Epithelial cell of proximal tubule (primary cell): ENCODE measurements around the gene BPIFA1. TPM values are rescaled to one million over a fixed set of nuclear protein-coding genes. Genes with fewer than 3 reads are reported as not detected.

Source experiments
- DNase-seq: peaks from one replicate; pipeline ENCODE4 v3.0.0-alpha.2; 2011; ENCODE audit warnings: low read depth
- H3K4me3 ChIP-seq: 2 replicates; pipeline ENCODE4 v1.5.1; 2011; ENCODE audit warnings: low read depth, mild to moderate bottlenecking, low read length
- CTCF ChIP-seq: conservative IDR thresholded peaks from 2 replicates; pipeline ENCODE4 v1.5.1; 2012; ENCODE audit warnings: low read depth, mild to moderate bottlenecking, low read length
- total RNA-seq: library from RNA; depleted of rRNA; stranded (reverse); fragments of >200 nt; gene quantifications from 2 replicates; pipeline ENCODE4 v1.2.3, GENCODE V29; 2015

BPIFA1 gene
- total RNA-seq, 1 donor from 2014 or later: not detected

GRCh38 chr20:33229843-33230242 lies 6.0 kb upstream of the BPIFA1 start:
- TF ChIP-seq CTCF: no peak
- no peak overlapping the region for H3K4me3 ChIP-seq
- DNase-seq: no peak

- TF ChIP-seq CTCF: no peak
- H3K4me3 ChIP-seq: no peak overlapping the region
- DNase-seq: no peak
These were observed 4.6 kb upstream of the BPIFA1 start for GRCh38 chr20:33231237-33231636.

GRCh38 chr20:33232486-33233072 lies 3.2 kb upstream of the BPIFA1 start:
- H3K4me3 ChIP-seq: no peak overlapping the region
- no peak for TF ChIP-seq CTCF
- no peak for DNase-seq

GRCh38 chr20:33233129-33233774 lies 2.5 kb upstream of the BPIFA1 start:
- no peak overlapping the region for H3K4me3 ChIP-seq
- TF ChIP-seq CTCF: no peak
- DNase-seq: no peak

GRCh38 chr20:33234050-33234449 lies 1.7 kb upstream of the BPIFA1 start:
- no peak for TF ChIP-seq CTCF

GRCh38 chr20:33236351-33236750 lies 555 bp downstream of the BPIFA1 start:
- H3K4me3 ChIP-seq: no peak overlapping the region
- no peak for DNase-seq
- no peak for TF ChIP-seq CTCF

More at GRCh38 chr20:33234050-33234449, 1.7 kb upstream of the BPIFA1 start:
- no peak for DNase-seq
- H3K4me3 ChIP-seq: no peak overlapping the region

GRCh38 chr20:33237989-33238388 lies 2.2 kb downstream of the BPIFA1 start:
- DNase-seq: no peak
- TF ChIP-seq CTCF: no peak
- H3K4me3 ChIP-seq: no peak overlapping the region
